ENCODE data around the gene UMPS. TPM values are rescaled to one million over a fixed set of nuclear protein-coding genes. Genes with fewer than 3 reads are reported as not detected.
"Not testable (repeated sequence)": the region's sequence is repeated elsewhere in the genome, so short reads cannot be mapped to it uniquely, and the experiment has no call there.

UMPS gene
- total RNA-seq, 2 experiments from 2014 or later, result 29.6 to 34.1 TPM

DNA sequence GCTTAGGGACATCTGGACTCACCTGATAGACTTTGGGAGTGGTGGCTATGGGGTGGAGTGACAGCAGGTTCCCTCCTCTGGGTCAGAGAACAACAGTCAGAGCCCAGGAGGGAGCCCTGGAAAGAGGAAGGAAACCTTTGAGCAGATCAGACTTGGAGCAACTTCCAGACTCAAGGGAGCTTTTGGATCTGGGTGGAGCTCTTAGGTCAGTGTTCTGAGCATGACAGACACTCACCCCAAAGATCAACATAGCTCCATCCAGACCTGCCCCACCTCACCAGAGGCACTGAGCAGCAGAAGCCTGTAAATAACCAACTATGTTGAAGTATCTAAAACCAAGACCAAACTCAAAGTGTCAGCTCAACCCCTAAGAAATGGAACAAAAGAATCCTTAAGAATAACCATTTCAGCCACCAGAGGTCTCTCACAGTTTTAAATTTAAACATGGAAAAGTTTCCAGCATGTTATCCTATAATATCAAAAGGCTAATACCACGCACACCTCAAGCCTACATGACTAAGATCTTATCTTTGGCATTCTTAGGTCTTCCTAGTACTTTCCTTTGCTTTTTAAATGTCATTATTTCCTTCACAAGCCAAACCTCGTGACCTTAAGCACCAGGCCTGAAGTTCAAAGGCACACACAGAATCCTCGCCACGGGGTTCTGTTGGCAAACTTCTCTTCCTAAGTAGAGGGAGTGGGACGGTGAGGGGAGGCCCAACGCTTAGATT, 56.4 kb downstream of the UMPS start:
- Mint-ChIP-seq H3K27ac (no peak overlapping the region), H3K27me3 (ENCODE audit: low read depth) (no peaks in the 10 kb centered on the region), H3K4me3 (no peak overlapping the region), H3K36me3 (ENCODE audit: low read depth) (no peaks in the 10 kb centered on the region), H3K9me3 (no peaks in the 10 kb centered on the region), H3K4me1 (ENCODE audit: low read depth) (no peaks in the 10 kb centered on the region)
- no peak for DNase-seq
- CTCF ChIA-PET, result interaction anchor here (0.6 to 2.9 kb wide), 10 partner anchors 9 to 120 kb away, joined by 3 to 18 read pairs (median 3); no protein-coding TSS in a partner anchor
- intact Hi-C loops (cut with micrococcal nuclease), result loop anchor here (1.0 kb wide), 1 partner anchor 115 kb away; no protein-coding TSS in a partner anchor

- Mint-ChIP-seq H3K4me3 (no peak overlapping the region), H3K27ac (no peak overlapping the region), H3K9me3 (no peaks in the 10 kb centered on the region), H3K27me3 (ENCODE audit: low read depth) (no peaks in the 10 kb centered on the region), H3K4me1 (ENCODE audit: low read depth) (no peaks in the 10 kb centered on the region), H3K36me3 (ENCODE audit: low read depth) (no peaks in the 10 kb centered on the region)
- intact Hi-C loops (cut with micrococcal nuclease), result no loop called here
- CTCF ChIA-PET, result interaction anchor here (0.7 to 2.9 kb wide), 6 partner anchors 10 to 119 kb away, joined by 3 to 18 read pairs (median 4); no protein-coding TSS in a partner anchor
- DNase-seq, result no peak
These were observed 57.4 kb downstream of the UMPS start for GRCh38 chr3:124787476-124788195.

DNA sequence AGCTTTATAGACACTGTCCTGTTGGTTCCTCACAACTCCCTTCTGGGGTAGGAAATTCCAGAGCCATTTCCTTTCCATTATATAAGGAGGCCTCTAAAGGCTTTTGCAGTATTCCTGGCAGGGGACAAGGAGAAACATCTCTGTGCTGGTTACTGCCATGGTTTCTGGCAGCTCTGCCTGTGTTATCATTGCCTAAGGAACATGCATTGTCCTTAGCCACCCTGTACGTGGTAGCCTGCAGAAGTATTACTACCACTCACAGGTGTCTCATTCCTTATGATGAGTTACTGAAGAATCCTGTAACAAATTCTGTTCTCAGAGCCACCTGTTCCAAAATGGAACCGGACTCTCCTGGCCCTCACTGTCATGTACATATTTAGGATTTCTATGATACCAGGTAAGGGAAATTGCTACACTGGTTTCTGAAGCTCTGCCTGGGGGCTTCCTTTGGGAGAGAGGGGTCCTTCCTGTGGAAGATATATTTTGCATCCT, 58.0 kb downstream of the UMPS start:
- Mint-ChIP-seq H3K4me3 (no peak overlapping the region), H3K27ac (no peak overlapping the region), H3K27me3 (ENCODE audit: low read depth) (no peaks in the 10 kb centered on the region), H3K9me3 (no peaks in the 10 kb centered on the region), H3K36me3 (ENCODE audit: low read depth) (no peaks in the 10 kb centered on the region), H3K4me1 (ENCODE audit: low read depth) (no peaks in the 10 kb centered on the region)
- no peak for DNase-seq
- intact Hi-C loops (cut with micrococcal nuclease), result no loop called here
- CTCF ChIA-PET, result interaction anchor here (2.9 kb wide), 1 partner anchor 113 kb away, joined by 18 read pairs; no protein-coding TSS in a partner anchor

DNA sequence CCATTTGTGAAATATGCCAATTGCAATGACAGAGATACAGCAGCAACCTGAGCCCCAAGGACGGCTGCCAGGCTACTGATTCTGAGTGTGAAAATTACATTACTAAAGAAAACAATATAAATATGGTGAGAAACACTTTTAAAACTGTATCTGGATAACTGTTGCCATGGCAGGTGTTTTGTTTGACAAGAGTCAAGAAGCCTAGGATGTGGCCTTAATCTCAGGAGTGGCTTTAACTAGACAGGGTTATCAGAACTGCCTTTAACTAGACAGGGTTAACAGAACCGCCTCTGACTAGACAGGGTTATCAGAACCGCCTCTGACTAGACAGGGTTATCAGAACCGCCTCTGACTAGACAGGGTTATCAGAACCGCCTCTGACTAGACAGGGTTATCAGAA, 58.9 kb downstream of the UMPS start:
- CTCF ChIA-PET; H3K4me1 Mint-ChIP-seq (ENCODE audit: low read depth); H3K4me3 Mint-ChIP-seq: not testable (repeated sequence)

GRCh38 chr3:124791142-124791541, 60.9 kb downstream of the UMPS start:
- CTCF ChIA-PET, result interaction anchor here (1.7 kb wide), 1 partner anchor 30 kb away, joined by 6 read pairs; no protein-coding TSS in a partner anchor
- no peak for DNase-seq
- intact Hi-C loops (cut with micrococcal nuclease), result no loop called here
- H3K36me3 Mint-ChIP-seq (ENCODE audit: low read depth), result no peaks in the 10 kb centered on the region
- no peak overlapping the region for H3K4me3 Mint-ChIP-seq
- H3K9me3 Mint-ChIP-seq, result no peaks in the 10 kb centered on the region
- no peak overlapping the region for H3K27ac Mint-ChIP-seq
- H3K4me1 Mint-ChIP-seq (ENCODE audit: low read depth), result no peaks in the 10 kb centered on the region
- H3K27me3 Mint-ChIP-seq (ENCODE audit: low read depth), result no peaks in the 10 kb centered on the region

More for the DNA sequence above, 58.9 kb downstream of the UMPS start:
- H3K27ac Mint-ChIP-seq; intact Hi-C loops (cut with micrococcal nuclease); DNase-seq; H3K36me3 Mint-ChIP-seq (ENCODE audit: low read depth); H3K9me3 Mint-ChIP-seq; H3K27me3 Mint-ChIP-seq (ENCODE audit: low read depth): not testable (repeated sequence)

- intact Hi-C loops (cut with micrococcal nuclease), result no loop called here
- Mint-ChIP-seq H3K4me1 (ENCODE audit: low read depth) (no peaks in the 10 kb centered on the region), H3K4me3 (no peak overlapping the region), H3K36me3 (ENCODE audit: low read depth) (no peaks in the 10 kb centered on the region), H3K9me3 (no peaks in the 10 kb centered on the region), H3K27ac (no peak overlapping the region), H3K27me3 (ENCODE audit: low read depth) (no peaks in the 10 kb centered on the region)
- CTCF ChIA-PET, result interaction anchor here (1.7 kb wide), 1 partner anchor 31 kb away, joined by 6 read pairs; no protein-coding TSS in a partner anchor
- no peak for DNase-seq
These were observed 61.4 kb downstream of the UMPS start for GRCh38 chr3:124791639-124792151.

DNA sequence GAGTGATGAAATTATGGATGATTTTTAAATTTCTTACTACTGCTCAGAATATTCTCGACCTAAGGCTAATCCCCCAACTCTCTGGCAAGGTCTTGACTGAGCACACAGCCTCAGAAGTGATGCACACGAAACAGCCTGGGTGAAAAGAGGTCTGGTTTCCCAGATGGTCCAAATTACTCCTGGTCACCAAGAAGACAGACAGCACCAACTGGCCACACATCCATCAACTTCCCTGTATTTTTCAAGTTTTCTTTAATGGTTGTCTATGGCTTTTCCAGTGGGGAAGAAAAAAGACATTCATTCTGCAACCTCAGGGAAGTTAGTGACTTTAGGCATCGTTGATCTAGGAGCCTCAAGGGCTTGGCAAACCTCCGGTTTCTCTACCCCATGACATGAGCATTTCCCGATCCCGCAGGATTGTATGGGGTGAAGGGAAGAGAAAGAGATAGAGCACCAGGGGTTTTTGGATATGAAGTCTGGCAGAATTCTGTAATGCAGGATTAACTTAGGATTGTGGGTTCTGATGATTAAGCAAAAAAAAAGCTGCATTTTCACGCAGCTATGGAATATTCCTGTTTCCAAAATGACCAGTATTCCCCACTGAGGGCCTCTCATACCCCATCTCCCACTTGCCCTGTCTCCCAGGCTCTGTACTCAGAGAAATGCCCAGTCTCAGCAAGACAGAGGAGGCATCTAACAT, 62.2 kb downstream of the UMPS start:
- Mint-ChIP-seq H3K36me3 (ENCODE audit: low read depth) (no peaks in the 10 kb centered on the region), H3K27me3 (ENCODE audit: low read depth) (no peaks in the 10 kb centered on the region), H3K4me3 (no peak overlapping the region), H3K4me1 (ENCODE audit: low read depth) (no peaks in the 10 kb centered on the region), H3K9me3 (no peaks in the 10 kb centered on the region), H3K27ac (no peak overlapping the region)
- no peak for DNase-seq
- CTCF ChIA-PET, result interaction anchor here (0.5 to 1.7 kb wide), 2 partner anchors 32 to 478 kb away, joined by 3 to 6 read pairs; no protein-coding TSS in a partner anchor
- intact Hi-C loops (cut with micrococcal nuclease), result no loop called here

DNA sequence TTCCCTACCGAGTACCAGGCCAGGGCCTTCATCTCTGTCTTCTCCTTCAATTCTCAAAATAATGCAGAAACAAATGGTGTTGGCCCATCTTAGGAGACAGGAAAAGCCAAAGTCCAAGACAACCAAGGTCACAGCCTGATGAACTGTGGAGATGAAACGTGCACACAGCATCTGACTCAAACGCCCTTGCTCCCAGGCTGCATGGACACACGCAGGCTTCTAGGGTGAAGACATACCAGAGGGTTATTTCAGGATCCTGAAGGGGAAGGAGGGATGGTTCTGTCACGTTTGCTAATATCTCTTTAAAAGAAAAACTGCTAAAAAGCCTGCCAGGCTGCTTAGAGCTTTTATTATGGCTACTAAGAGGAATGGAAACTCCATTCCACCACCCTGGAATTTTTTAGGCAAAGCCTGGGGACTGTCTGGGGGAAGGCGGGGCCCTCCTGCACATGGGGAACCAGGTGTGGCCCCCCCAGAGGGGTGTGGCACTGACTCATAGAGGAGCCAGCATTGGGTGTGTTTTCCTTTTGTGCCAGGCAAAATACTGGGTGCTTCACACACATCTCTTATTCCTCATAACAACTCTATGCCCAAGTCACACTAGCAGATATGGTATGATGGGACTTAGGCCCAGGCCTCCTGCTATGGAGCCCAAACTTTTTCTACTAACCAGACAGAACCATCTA, 62.9 kb downstream of the UMPS start:
- no peaks in the 10 kb centered on the region for H3K36me3 Mint-ChIP-seq (ENCODE audit: low read depth)
- H3K27ac Mint-ChIP-seq, result no peak overlapping the region
- no peak for DNase-seq
- intact Hi-C loops (cut with micrococcal nuclease), result no loop called here
- no peaks in the 10 kb centered on the region for H3K9me3 Mint-ChIP-seq
- H3K4me3 Mint-ChIP-seq, result no peak overlapping the region
- H3K4me1 Mint-ChIP-seq (ENCODE audit: low read depth), result no peaks in the 10 kb centered on the region
- CTCF ChIA-PET, result interaction anchor here (0.5 to 0.6 kb wide), 2 partner anchors 33 to 477 kb away, joined by 3 read pairs; no protein-coding TSS in a partner anchor
- H3K27me3 Mint-ChIP-seq (ENCODE audit: low read depth), result no peaks in the 10 kb centered on the region

GRCh38 chr3:124796477-124796876, 66.2 kb downstream of the UMPS start:
- no peaks in the 10 kb centered on the region for H3K27me3 Mint-ChIP-seq (ENCODE audit: low read depth)
- CTCF ChIA-PET, result no interaction called here
- no peaks in the 10 kb centered on the region for H3K36me3 Mint-ChIP-seq (ENCODE audit: low read depth)
- no peaks in the 10 kb centered on the region for H3K9me3 Mint-ChIP-seq
- no peak for DNase-seq
- no peaks in the 10 kb centered on the region for H3K4me1 Mint-ChIP-seq (ENCODE audit: low read depth)
- H3K27ac Mint-ChIP-seq, result no peak overlapping the region
- H3K4me3 Mint-ChIP-seq, result no peak overlapping the region
- intact Hi-C loops (cut with micrococcal nuclease), result no loop called here

DNA sequence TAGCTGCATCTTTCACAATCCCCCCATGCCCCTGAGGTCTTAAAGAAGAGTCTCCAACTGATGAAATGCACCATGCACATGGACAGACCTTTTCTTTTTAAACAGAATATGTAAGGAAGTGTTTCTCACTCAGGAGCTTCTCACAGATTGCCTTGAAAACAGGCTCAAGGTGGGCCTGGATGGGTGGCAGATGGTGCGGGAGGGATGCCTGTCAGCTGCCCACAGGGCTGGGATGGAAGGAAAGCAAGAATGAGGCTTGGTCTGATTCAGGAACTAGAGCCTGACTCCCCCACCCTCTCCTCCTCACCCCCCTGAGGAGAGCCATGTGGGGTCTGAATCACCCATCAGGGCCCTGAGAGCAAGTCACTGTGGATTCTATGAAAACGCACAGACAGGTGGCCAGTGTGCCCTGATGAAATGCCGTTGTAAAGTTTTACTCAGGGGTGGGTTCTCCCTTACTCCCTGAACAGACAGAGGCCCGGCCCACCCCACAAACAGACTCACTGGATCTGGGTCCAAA, 67.2 kb downstream of the UMPS start:
- Mint-ChIP-seq H3K4me1 (ENCODE audit: low read depth) (no peaks in the 10 kb centered on the region), H3K9me3 (no peaks in the 10 kb centered on the region), H3K36me3 (ENCODE audit: low read depth) (no peaks in the 10 kb centered on the region), H3K4me3 (no peak overlapping the region), H3K27me3 (ENCODE audit: low read depth) (no peaks in the 10 kb centered on the region), H3K27ac (no peak overlapping the region)
- no peak for DNase-seq
- intact Hi-C loops (cut with micrococcal nuclease), result no loop called here
- CTCF ChIA-PET, result no interaction called here
